HCT116 (cell line): Measurements from ENCODE around the gene CLRN1. TPM values are rescaled to one million over a fixed set of nuclear protein-coding genes. Genes with fewer than 3 reads are reported as not detected.

ENCODE experiments used
- ATAC-seq: fragments of 200-7000 bp; cut with Tn5 transposase; 2 replicates; pipeline ENCODE4 v1.9.1; 2020; ENCODE audit warnings: mild to moderate bottlenecking, moderate library complexity
- BruUV-seq: library from RNA; stranded (reverse); fragments of 400-500 nt; replicated peaks from 2 replicates; lab custom pipeline; 2021; lab: Mats Ljungman, UMichigan
- CTCF ChIA-PET: fragments of 300-600 bp; sonication (Branson Sonifier 250); formaldehyde crosslinking; loops from one replicate; lab custom pipeline; 2021; ENCODE audit warnings: antibody characterized with exemption; lab: Charles Lee
- POLR2A ChIA-PET: fragments of 300-600, 350-600 bp; sonication (Branson Sonifier 250); formaldehyde crosslinking; loops from one replicate; lab custom pipeline; 2021; ENCODE audit warnings: antibody characterized with exemption; lab: Charles Lee
- RAD21 ChIA-PET, 2 experiments: fragments of 300-600 bp; sonication (Branson Sonifier 250); formaldehyde crosslinking; loops; one replicate each; lab custom pipeline; 2023; ENCODE audit warnings: low total read pairs in 2 of 2; ENCODE audit not compliant: uncharacterized antibody in 2 of 2, unreplicated experiment in 2 of 2, low non-redundant PET in 1 of 2; lab: Charles Lee
- DNase-seq: peaks from one replicate; pipeline ENCODE4 v3.0.0-alpha.2; 2010; ENCODE audit warnings: low read depth, low spot score
- H2AFZ ChIP-seq: fragments of 200-600 bp; shearing (Covaris generic), sonication (generic); 2 replicates; pipeline ENCODE4 v1.6.1; 2017; ENCODE audit warnings: low read depth, mixed run types, mixed read lengths, antibody characterized with exemption, low read length; ENCODE audit not compliant: poor library complexity, severe bottlenecking
- H3K27ac ChIP-seq: 2 replicates; pipeline ENCODE4 v1.5.1; 2012; ENCODE audit warnings: low read depth, low read length
- H3K27me3 ChIP-seq: fragments of 200-600 bp; sonication (generic); 2 replicates; pipeline ENCODE4 v1.6.1; 2016; ENCODE audit warnings: mixed run types, low read length, mixed read lengths; ENCODE audit not compliant: insufficient read depth
- H3K36me3 ChIP-seq, 2 experiments: fragments of 200-500 bp in 1 of 2; fragments of 200-600 bp in 1 of 2; sonication (Bioruptor generic) in 1 of 2; sonication (generic) in 1 of 2; 2 replicates each; pipeline versions ENCODE4 v1.5.1 to v1.6.1; 2014 to 2016; ENCODE audit warnings: low read length in 2 of 2, inconsistent platforms in 1 of 2, mixed read lengths in 1 of 2, mixed run types in 1 of 2; ENCODE audit not compliant: insufficient read depth in 2 of 2, control insufficient read depth in 1 of 2
- H3K4me1 ChIP-seq, 2 experiments: fragments of 200-600 bp in 1 of 2; sonication (generic) in 1 of 2; 2 replicates each; pipeline versions ENCODE4 v1.5.1 to v1.6.1; 2012 to 2017; ENCODE audit warnings: low read length in 2 of 2, inconsistent platforms in 1 of 2, mild to moderate bottlenecking in 1 of 2, mixed read lengths in 1 of 2, mixed run types in 1 of 2, moderate library complexity in 1 of 2; ENCODE audit not compliant: insufficient read depth in 2 of 2, control insufficient read depth in 1 of 2
- H3K4me2 ChIP-seq: fragments of 200-600 bp; sonication (generic); 2 replicates; pipeline ENCODE4 v1.6.1; 2017; ENCODE audit warnings: mixed run types, low read length, mixed read lengths
- H3K4me3 ChIP-seq, 2 experiments: fragments of 200-600 bp in 1 of 2; sonication (generic) in 1 of 2; replicated peaks in 1 of 2; 2 replicates each; pipeline ENCODE4 v1.5.1; 2011 to 2016; ENCODE audit warnings: low read length in 2 of 2, control low read depth in 1 of 2, low read depth in 1 of 2, mild to moderate bottlenecking in 1 of 2, mixed read lengths in 1 of 2, mixed run types in 1 of 2
- H3K79me2 ChIP-seq: fragments of 200-600 bp; sonication (generic); 2 replicates; pipeline ENCODE4 v1.6.1; 2017; ENCODE audit warnings: mild to moderate bottlenecking, mixed run types, low read length, moderate library complexity, mixed read lengths; ENCODE audit not compliant: insufficient read depth
- H3K9ac ChIP-seq: fragments of 200-600 bp; sonication (generic); 2 replicates; pipeline ENCODE4 v1.6.1; 2016; ENCODE audit warnings: low read length, mixed read lengths
- H3K9me2 ChIP-seq: fragments of 200-600 bp; sonication (generic), shearing (Covaris generic); 2 replicates; pipeline ENCODE4 v1.6.1; 2017; ENCODE audit warnings: mixed run types, mild to moderate bottlenecking, moderate library complexity; ENCODE audit not compliant: insufficient read depth
- H3K9me3 ChIP-seq, 2 experiments: fragments of 200-500 bp in 1 of 2; fragments of 200-600 bp in 1 of 2; sonication (Bioruptor generic) in 1 of 2; sonication (generic) in 1 of 2; 2 replicates each; pipeline ENCODE4 v1.6.1; 2014 to 2017; ENCODE audit warnings: low read length in 2 of 2, mixed read lengths in 2 of 2, inconsistent platforms in 1 of 2, low read depth in 1 of 2, mild to moderate bottlenecking in 1 of 2, mixed run types in 1 of 2, moderate library complexity in 1 of 2; ENCODE audit not compliant: control insufficient read depth in 1 of 2, insufficient read depth in 1 of 2
- H4K20me1 ChIP-seq: fragments of 200-600 bp; sonication (generic), shearing (Covaris generic); 2 replicates; pipeline ENCODE4 v1.6.1; 2017; ENCODE audit warnings: mixed run types, mild to moderate bottlenecking, moderate library complexity; ENCODE audit not compliant: insufficient read depth
- CBX3 ChIP-seq: IDR thresholded peaks from 2 replicates; pipeline ENCODE4 v1.6.1; 2012; ENCODE audit warnings: low read depth
- CEBPB ChIP-seq: IDR thresholded peaks from 2 replicates; pipeline ENCODE4 v1.6.1; 2012; ENCODE audit warnings: low read depth
- CTCF ChIP-seq, 3 experiments: fragments of 200-600 bp in 1 of 3; sonication (generic) in 1 of 3; IDR thresholded peaks in 2 of 3; conservative IDR thresholded peaks in 1 of 3; 2 replicates each; pipeline ENCODE4 v1.5.1; 2012 to 2017; ENCODE audit warnings: low read depth in 2 of 3, low read length in 2 of 3, antibody characterized with exemption in 1 of 3, borderline replicate concordance in 1 of 3, control low read depth in 1 of 3, mild to moderate bottlenecking in 1 of 3, mixed read lengths in 1 of 3, mixed run types in 1 of 3, moderate library complexity in 1 of 3; ENCODE audit not compliant: insufficient read depth in 1 of 3
- EGR1 ChIP-seq: IDR thresholded peaks from 2 replicates; pipeline ENCODE4 v1.6.1; 2012; ENCODE audit warnings: low read depth
- EZH2 ChIP-seq: fragments of 200-600 bp; sonication (generic); IDR thresholded peaks from 2 replicates; pipeline ENCODE4 v1.6.1; 2017; ENCODE audit warnings: antibody characterized with exemption, mixed run types
- FOSL1 ChIP-seq: IDR thresholded peaks from 2 replicates; pipeline ENCODE4 v1.6.1; 2012; ENCODE audit warnings: low read depth
- JUND ChIP-seq: IDR thresholded peaks from 2 replicates; pipeline ENCODE4 v1.6.1; 2012
- POLR2A ChIP-seq: IDR thresholded peaks from 2 replicates; pipeline ENCODE4 v1.7.0; 2011; ENCODE audit warnings: borderline replicate concordance; ENCODE audit not compliant: insufficient read depth, insufficient read length; ENCODE audit errors: extremely low read depth
- REST ChIP-seq: IDR thresholded peaks from 2 replicates; pipeline ENCODE4 v1.6.1; 2012; ENCODE audit warnings: low read depth
- SIN3A ChIP-seq: IDR thresholded peaks from 2 replicates; pipeline ENCODE4 v1.6.1; 2012; ENCODE audit warnings: low read depth
- SP1 ChIP-seq: IDR thresholded peaks from 2 replicates; pipeline ENCODE4 v1.6.1; 2012; ENCODE audit warnings: low read depth
- SRF ChIP-seq: IDR thresholded peaks from 2 replicates; pipeline ENCODE4 v1.6.1; 2012; ENCODE audit warnings: low read depth
- TCF7L2 ChIP-seq: IDR thresholded peaks from 2 replicates; pipeline ENCODE4 v1.7.0; 2011; ENCODE audit warnings: borderline replicate concordance, inconsistent platforms; ENCODE audit not compliant: insufficient read depth, insufficient read length; ENCODE audit errors: extremely low read depth
- YY1 ChIP-seq: IDR thresholded peaks from 2 replicates; pipeline ENCODE4 v1.6.1; 2011; ENCODE audit warnings: low read length, low read depth, moderate library complexity, mild to moderate bottlenecking; ENCODE audit not compliant: insufficient replicate concordance; ENCODE audit errors: extremely low read depth
- ZBTB33 ChIP-seq: IDR thresholded peaks from 2 replicates; pipeline ENCODE4 v1.6.1; 2011; ENCODE audit warnings: mild to moderate bottlenecking, low read length, moderate library complexity; ENCODE audit not compliant: insufficient replicate concordance; ENCODE audit errors: extremely low read depth
- ZNF274 ChIP-seq: fragments of 200-500 bp; sonication (Bioruptor generic); IDR thresholded peaks from 2 replicates; pipeline ENCODE4 v1.6.1; 2014; ENCODE audit warnings: mild to moderate bottlenecking, low read depth, low read length, inconsistent platforms
- intact Hi-C: fragments of 100-400 bp; cut with micrococcal nuclease; formaldehyde crosslinking; loops from 2 replicates; pipeline ENCODE4 v1.10.0; 2022
- total RNA-seq: library from RNA; stranded (reverse); gene quantifications from one replicate; pipeline ENCODE4 v1.2.1, GENCODE V29; 2021; ENCODE audit not compliant: unreplicated experiment
- TF ChIP-seq, protein P1 (sequence below): IDR thresholded peaks from 2 replicates; pipeline ENCODE4 v1.6.1; 2012

Gene CLRN1
- total RNA-seq, 1 experiment from 2014 or later = not detected

DNA sequence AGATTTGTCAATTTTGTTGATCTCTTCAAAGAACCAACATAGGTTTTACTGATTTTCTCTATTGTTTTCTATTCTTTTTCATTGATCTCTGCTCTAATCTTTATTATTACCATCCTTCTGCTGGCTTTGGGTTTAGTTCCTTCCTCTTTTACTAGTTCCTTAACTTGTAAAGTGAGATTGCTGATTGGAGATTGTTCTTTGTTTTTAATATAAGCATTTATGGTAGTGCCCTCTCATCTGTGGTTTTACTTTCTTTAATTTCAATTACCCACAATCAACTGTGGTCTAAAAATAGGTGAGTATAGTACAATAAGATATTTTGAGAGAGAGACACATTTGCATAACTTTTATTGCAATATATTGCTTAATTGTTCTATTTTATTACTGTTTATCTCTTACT, 13.2 kb upstream of the CLRN1 start:
- Histone ChIP-seq H3K9me3 (no peaks in the 10 kb centered on the region), H3K4me1 (no peaks in the 10 kb centered on the region), H3K27me3 (no peaks in the 10 kb centered on the region), H3K79me2 (no peaks in the 10 kb centered on the region), H3K36me3 (no peaks in the 10 kb centered on the region), H4K20me1 (no peaks in the 10 kb centered on the region), H3K27ac (no peak overlapping the region), H3K9ac (no peak overlapping the region), H3K4me2 (no peak overlapping the region), H2AFZ (no peak overlapping the region), H3K4me3 (no peak overlapping the region), H3K9me2 (no peaks in the 10 kb centered on the region)
- ATAC-seq (no peak), DNase-seq (no peak)
- RAD21 ChIA-PET = no interaction called here
- CTCF ChIA-PET = no interaction called here
- BruUV-seq = no TSS peak
- POLR2A ChIA-PET = no interaction called here
- intact Hi-C loops = no loop called here
- TF ChIP-seq JUND (no peak), CEBPB (no peak), EZH2 (no peak), YY1 (no peak), ZBTB33 (no peak), FOSL1 (no peak), TCF7L2 (no peak), REST (no peak), CTCF (IDR thresholded peaks at IDR 0.05 in 2 of 3, conservative IDR thresholded peaks at IDR 0.05 in 1 of 3; ENCODE audit: borderline replicate concordance in 1 of 3, insufficient read depth in 1 of 3, low read depth in 2 of 3, low read length in 2 of 3) (no peak), CBX3 (no peak), SIN3A (no peak), SRF (no peak), POLR2A (no peak), ZNF274 (no peak), EGR1 (no peak), SP1 (no peak)
- TF ChIP-seq, protein P1, sequence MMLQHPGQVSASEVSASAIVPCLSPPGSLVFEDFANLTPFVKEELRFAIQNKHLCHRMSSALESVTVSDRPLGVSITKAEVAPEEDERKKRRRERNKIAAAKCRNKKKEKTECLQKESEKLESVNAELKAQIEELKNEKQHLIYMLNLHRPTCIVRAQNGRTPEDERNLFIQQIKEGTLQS = no peak
